Measurements from ENCODE around the gene ROBO2.

ROBO2 gene

DNA sequence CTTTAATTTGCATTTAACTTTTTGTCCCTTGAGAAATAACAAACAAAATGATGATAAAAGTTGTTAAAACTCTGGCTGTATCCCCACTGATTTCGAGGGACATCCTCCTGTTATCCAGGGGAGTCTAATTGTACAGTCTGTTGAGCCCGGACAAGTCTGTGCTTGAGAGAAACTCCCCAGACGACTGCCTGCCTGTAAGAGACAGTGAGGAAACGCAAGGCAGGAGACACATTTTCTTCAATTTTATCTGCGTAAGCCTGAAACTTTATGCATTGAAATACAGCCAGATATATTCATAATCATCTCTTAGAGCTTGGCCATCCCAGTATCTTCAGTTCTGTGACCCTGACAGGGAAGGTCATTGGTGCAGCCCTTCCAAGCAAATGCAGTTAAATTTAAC lies 97.7 kb downstream of the ROBO2 start:
- no peak for DNase-seq

- DNase-seq, result no peak
Measured at GRCh38 chr3:77139624-77140023, 99.7 kb downstream of the ROBO2 start.

GRCh38 chr3:77141423-77141822 lies 101.5 kb downstream of the ROBO2 start:
- DNase-seq, result no peak

DNA sequence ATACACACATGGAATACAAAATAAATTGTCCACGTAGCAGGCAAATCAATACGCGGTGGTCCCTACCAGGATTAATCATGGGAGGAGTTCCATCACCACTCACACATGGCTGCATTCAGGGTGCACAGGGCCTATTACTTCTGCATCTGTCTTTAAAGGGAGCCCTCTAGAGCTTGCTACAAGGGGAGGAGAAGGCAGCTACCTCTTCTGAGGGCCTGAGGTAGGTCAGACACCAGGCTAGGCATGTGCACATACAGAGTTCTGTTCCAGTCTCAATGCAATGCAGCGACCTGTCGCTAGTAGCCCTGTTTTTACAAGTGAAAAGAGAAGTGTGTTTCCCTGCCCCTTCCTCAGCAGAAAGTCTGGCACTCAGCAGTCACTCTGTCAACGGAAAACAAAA lies 102.7 kb downstream of the ROBO2 start:
- DNase-seq, result no peak

GRCh38 chr3:77146004-77146403 lies 106.1 kb downstream of the ROBO2 start:
- DNase-seq, result no peak

DNA sequence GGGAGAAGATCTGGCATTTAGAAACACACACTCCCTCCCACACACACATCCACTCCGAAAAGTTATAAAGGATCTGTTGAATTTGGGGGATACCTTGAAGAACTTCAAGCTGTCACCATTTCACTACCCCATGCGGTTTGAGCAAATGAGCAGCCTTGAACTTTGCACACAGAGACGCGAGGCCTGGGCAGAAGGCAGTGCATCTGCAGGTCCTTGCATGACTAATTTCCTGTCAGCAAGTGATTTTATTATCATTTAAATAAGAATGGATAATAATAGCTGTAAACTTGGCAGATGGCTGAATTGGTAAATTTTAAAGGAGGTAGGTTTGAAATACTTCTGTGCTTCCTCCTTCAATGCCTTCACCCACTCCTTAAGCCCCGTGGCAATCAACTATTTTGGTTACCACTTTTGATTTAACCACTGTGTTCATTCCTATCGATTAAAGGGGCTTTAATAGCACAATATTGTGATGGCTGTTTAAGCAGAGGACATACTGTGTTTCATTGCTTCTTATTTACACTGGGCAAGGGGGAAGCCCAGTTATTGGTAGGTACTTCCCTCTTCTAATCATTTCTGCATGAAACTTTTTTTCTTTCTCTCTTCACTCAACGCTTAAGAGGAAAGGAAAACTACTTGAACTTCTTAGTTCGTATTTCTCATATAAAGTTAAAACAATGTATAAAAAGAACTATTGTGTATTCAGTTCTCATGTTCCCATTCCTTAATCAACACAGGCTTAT lies 108.1 kb downstream of the ROBO2 start:
- DNase-seq, result no peak

GRCh38 chr3:77149382-77149781 lies 109.5 kb downstream of the ROBO2 start:
- no peak for DNase-seq

GRCh38 chr3:77150028-77150427 lies 110.1 kb downstream of the ROBO2 start:
- no peak for DNase-seq

- DNase-seq, result no peak
Measured at GRCh38 chr3:77150759-77151158, 110.9 kb downstream of the ROBO2 start.

- no peak for DNase-seq
Measured at GRCh38 chr3:77158730-77159581, 119.1 kb downstream of the ROBO2 start.

- no peak for DNase-seq
Measured at GRCh38 chr3:77160931-77161497, 121.1 kb downstream of the ROBO2 start.

- no peak for DNase-seq
Measured at GRCh38 chr3:77169823-77170222, 129.9 kb downstream of the ROBO2 start.

DNA sequence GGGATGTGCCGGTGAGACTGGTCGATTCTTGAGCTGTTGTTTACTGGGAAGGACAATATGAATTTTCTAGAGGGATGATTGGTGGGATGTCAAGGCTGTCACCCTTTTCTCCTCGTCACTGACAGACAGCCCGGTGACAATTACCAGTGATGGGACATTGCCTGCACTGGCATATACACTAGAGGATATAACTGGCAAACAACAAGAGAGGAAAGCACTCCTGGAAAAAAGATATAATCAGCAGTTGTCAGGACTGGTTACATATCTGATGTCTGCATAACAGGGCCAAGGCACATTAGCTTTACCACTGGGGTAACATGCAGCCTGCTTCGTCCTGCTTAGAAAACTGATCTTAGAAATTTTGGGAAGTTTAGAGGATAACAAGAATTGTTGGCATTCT lies 131.1 kb downstream of the ROBO2 start:
- DNase-seq, result no peak

DNA sequence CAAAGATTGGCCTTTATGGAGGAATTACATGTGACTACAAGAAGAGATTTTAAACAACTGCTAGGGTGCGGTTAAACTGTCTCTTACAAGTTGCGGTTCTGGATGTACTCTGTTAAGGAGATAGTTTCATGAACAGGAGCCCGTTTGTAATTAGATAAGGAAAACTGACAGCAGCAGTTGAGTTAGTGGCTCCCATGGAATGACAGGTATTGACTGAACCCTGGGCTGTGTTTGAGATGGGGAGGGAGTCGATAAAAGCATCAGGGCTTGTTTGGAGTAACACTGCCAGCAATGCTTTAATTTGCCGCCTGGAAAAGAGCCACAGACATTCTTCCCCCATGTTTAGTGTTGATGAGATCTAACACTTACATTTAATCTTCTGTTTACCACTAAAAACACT lies 139.9 kb downstream of the ROBO2 start:
- no peak for DNase-seq

- no peak for DNase-seq
Measured at GRCh38 chr3:77182341-77182740, 142.4 kb downstream of the ROBO2 start.

DNA sequence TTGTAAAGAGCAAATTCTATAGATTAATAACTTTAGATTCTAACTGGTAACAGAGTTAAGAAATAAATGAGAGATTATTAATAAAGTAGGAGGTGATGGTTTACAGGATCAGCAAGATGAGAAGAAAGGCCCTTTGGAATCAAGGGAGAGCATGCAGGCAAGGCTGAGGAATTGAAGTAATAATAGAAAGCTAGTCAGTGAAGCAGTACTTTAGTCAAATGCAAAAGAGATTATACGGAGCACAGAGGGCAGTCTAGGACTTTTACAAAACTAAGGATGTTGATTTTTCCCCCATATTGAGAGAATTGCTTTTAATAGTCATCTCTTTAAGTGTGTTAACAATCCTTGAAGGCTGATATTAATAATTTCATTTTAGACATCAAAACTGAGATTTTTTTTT lies 146.4 kb downstream of the ROBO2 start:
- DNase-seq, result no peak

DNA sequence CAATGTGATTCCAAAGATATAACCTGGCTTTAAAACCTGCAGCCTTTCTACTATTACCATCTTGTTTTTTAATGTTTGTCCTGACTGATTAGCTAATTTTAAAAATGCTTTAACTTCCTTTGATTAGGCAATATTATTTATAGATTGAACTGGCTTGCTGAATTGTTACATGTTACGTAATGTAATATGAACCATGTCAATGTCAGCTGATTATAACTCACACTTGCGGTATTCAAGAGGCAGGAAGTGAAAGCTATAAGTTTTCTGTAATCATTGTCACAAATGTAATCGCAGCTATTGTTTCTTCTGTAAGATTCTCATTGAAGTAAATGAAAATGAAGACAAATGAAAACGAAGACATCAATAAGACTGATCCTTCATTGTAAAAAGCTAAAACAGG lies 146.8 kb downstream of the ROBO2 start:
- DNase-seq, result no peak

DNA sequence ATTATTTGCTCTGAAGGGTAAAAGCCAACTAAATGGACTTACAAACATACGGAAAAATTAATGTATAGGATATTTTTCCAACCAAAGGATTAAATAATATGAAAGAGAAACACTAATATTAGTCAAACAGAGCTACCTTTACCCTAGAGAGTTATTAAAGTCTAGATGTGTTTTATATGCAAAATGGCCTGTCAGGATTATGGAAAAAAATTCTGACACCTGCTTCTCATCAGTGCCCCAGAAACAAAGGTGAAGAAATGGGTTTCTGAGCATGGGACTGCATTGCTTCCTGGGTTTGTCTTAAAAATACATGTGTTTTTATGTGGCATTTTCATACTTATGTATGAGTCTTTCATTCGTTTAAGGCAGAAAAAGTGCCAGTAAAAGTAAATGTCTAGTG lies 148.3 kb downstream of the ROBO2 start:
- DNase-seq, result no peak

DNA sequence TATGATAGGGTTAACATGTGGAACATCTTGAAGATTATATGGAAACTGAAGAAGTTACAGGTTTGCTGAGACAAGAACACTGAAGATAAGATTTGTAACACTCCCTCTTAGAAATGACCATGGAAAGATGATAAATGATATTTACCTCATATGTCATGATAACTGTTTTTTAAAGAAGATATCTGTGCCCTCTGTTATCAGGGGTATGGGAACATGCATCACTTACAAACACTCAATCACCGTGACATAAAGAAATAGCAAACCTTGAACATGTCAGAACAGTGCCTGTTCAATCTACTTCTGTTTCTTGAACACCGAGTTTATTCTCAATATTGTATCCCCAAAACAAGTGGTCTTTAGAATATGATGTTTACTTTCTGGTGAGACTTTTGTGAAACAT lies 149.4 kb downstream of the ROBO2 start:
- DNase-seq, result no peak

- no peak for DNase-seq
Measured at GRCh38 chr3:77189684-77190083, 149.8 kb downstream of the ROBO2 start.

- DNase-seq, result no peak
Measured at GRCh38 chr3:77190374-77190773, 150.5 kb downstream of the ROBO2 start.

DNA sequence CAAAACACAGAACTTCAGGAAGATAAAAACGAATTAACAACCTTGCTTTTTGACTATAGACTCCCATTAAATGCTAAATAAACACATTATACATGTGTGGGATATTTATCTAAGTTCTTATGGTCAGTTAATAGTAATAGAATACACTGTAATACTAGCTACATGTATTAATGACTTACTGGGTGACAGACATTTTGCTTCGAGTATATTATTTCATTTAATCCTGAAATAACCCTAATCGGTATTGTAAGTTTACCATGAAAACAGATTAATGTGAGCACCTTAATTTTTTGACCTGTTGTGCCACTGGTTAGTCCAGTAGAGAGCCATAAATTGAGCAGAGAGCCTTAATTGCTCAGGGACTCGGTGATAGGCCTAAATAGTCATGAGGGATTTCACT lies 151.1 kb downstream of the ROBO2 start:
- no peak for DNase-seq

GRCh38 chr3:77191640-77192039 lies 151.7 kb downstream of the ROBO2 start:
- DNase-seq, result no peak
